HuH-7 (cell line): Measurements from ENCODE around the gene CES4A.
"Not testable (repeated sequence)": the region's sequence is repeated elsewhere in the genome, so short reads cannot be mapped to it uniquely, and the experiment has no call there.

ENCODE experiments used
- DNase-seq: peaks from one replicate; pipeline ENCODE4 v3.0.0; 2011; ENCODE audit warnings: low spot score

CES4A gene

GRCh38 chr16:66988197-66988788 is at the start of gene CES4A:
Gene CES4A (plus strand): TSS chr16:66988589. CDS start chr16:66988773, 184 bp downstream.
- no peak for DNase-seq

- no peak for DNase-seq
Measured at GRCh38 chr16:66939366-66939765, 49.0 kb upstream of the CES4A start.

GRCh38 chr16:66940236-66940635 is 48.2 kb upstream of the CES4A start:
- DNase-seq, result no peak

- no peak for DNase-seq
Measured at GRCh38 chr16:66942981-66943380, 45.4 kb upstream of the CES4A start.

GRCh38 chr16:66943426-66944053 is 44.8 kb upstream of the CES4A start:
- DNase-seq, result no peak

- DNase-seq, result no peak
Measured at GRCh38 chr16:66944054-66944441, 44.3 kb upstream of the CES4A start.

- not testable (repeated sequence) for DNase-seq
Measured at GRCh38 chr16:66944971-66945370, 43.4 kb upstream of the CES4A start.

- no peak for DNase-seq
Measured at GRCh38 chr16:66945939-66946338, 42.5 kb upstream of the CES4A start.

- DNase-seq, result no peak
Measured at GRCh38 chr16:66946541-66946940, 41.8 kb upstream of the CES4A start.

GRCh38 chr16:66946974-66947301 is 41.5 kb upstream of the CES4A start:
- DNase-seq, result no peak

- DNase-seq, result peak; percentile 88
Measured at GRCh38 chr16:66947302-66948065, 40.9 kb upstream of the CES4A start.

GRCh38 chr16:66948134-66948836 is 40.1 kb upstream of the CES4A start:
- DNase-seq, result no peak

- DNase-seq, result no peak
Measured at GRCh38 chr16:66948837-66949225, 39.6 kb upstream of the CES4A start.

- no peak for DNase-seq
Measured at GRCh38 chr16:66949472-66949871, 38.9 kb upstream of the CES4A start.

- no peak for DNase-seq
Measured at GRCh38 chr16:66950437-66950836, 38.0 kb upstream of the CES4A start.

GRCh38 chr16:66950971-66951790 is 37.2 kb upstream of the CES4A start:
- DNase-seq, result no peak

- no peak for DNase-seq
Measured at GRCh38 chr16:66952430-66953110, 35.8 kb upstream of the CES4A start.

- DNase-seq, result no peak
Measured at GRCh38 chr16:66953462-66954096, 34.8 kb upstream of the CES4A start.

- DNase-seq, result peak; percentile 84
Measured at GRCh38 chr16:66954097-66954659, 34.2 kb upstream of the CES4A start.

- not testable (repeated sequence) for DNase-seq
Measured at GRCh38 chr16:66955363-66956153, 32.8 kb upstream of the CES4A start.
